Measurements from ENCODE around the gene TSPEAR.

GRCh38 chr21:44614961-44615391, 96.4 kb downstream of the TSPEAR start:
- TF ChIP-seq CTCF (IDR thresholded peaks at IDR 0.05; ENCODE audit: low read length) (no peak), EZH2 (IDR thresholded peaks at IDR 0.05; ENCODE audit: borderline replicate concordance, low read length) (no peak)
